ENCODE results near the gene NMT2. TPM values are rescaled to one million over a fixed set of nuclear protein-coding genes. Genes with fewer than 3 reads are reported as not detected.

Gene NMT2
- total and polyA plus RNA-seq, 12 donors, result 3.4 to 31.4 (median 7.3) TPM

DNA sequence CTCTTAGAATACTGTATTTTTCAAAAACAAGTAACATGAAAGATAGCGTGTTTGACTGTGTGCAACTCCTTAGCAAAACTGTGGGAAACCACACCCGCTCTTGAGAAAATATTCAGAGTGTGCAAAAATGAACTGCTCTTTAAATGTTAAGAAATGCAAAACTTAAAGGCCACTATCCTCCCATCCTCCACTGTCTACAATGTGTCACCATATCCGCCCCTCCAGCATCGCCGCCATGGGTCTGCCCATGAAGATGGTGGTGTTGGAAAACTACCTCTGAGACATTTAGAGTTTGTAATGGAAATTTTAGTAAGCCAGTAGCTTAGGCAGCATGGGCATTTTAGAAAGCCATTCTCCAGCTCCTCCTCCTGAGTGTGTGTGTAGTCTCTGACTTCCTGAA is 20.1 kb upstream of the NMT2 start:
- TF ChIP-seq CTCF (IDR thresholded peaks at IDR 0.05), result no peak
- no peak for TF ChIP-seq POLR2A (IDR thresholded peaks at IDR 0.05)
- Histone ChIP-seq H3K9me3 (replicated peaks in 1 of 3) (no peaks in the 10 kb centered on the region), H3K27ac (no peak overlapping the region), H3K27me3 (no peaks in the 10 kb centered on the region), H3K4me1 (replicated peaks in 1 of 2) (no peaks in the 10 kb centered on the region), H3K4me3 (no peak overlapping the region), H3K36me3 (replicated peaks in 1 of 2) (no peaks in the 10 kb centered on the region)
- 87 to 95% (median 91%) methylated on average over 3 to 5 of the region's 5 CpGs for WGBS, 4 donors
- intact Hi-C loops (cut with DNase I), result no loop called here
- DNase-seq, result no peak

DNA sequence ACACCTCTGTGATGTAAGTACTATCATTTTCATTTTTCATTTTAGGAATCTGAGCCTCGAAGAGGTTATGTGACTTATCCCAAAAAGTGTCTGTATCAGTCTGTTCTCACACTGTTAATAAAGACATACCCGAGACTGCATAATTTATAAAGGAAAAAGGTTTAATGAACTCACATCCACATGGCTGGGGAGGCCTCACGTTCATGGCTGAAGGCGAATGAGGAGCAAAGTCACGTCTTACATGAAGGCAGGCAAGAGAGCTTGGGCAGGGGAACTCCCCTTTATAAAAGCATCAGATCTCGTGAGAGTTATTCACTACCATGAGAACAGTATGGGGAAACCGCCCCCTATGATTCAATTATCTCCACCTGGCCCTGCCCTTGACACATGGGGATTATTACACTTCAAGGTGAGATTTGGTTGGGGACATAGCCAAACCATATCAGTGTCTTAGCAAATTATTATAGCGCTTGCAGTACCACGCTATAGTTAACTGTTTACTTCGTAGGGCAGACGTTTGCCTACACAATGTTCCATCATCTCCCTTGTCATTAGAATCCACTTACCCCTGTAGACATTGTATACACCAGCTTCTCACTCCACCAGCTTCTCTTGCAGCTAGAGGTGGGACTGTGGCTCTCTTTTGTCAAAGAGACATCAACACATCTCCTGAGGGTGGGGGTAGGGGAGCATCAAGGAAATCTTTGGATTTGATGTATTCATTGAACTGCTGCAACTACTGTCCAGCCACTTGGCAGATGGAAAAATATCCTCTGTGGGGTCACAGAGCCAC is 15.4 kb upstream of the NMT2 start:
- Histone ChIP-seq H3K27me3 (no peaks in the 10 kb centered on the region), H3K27ac (no peak overlapping the region), H3K9me3 (replicated peaks in 1 of 3) (no peaks in the 10 kb centered on the region), H3K4me1 (replicated peaks in 1 of 2) (no peaks in the 10 kb centered on the region), H3K4me3 (no peak overlapping the region), H3K36me3 (replicated peaks in 1 of 2) (no peaks in the 10 kb centered on the region)
- intact Hi-C loops (cut with DNase I), result no loop called here
- TF ChIP-seq CTCF (IDR thresholded peaks at IDR 0.05) (no peak), POLR2A (IDR thresholded peaks at IDR 0.05) (no peak)
- 82 to 88% (median 86%) methylated on average over 11 of the region's 11 CpGs for WGBS, 4 donors
- no peak for DNase-seq

DNA sequence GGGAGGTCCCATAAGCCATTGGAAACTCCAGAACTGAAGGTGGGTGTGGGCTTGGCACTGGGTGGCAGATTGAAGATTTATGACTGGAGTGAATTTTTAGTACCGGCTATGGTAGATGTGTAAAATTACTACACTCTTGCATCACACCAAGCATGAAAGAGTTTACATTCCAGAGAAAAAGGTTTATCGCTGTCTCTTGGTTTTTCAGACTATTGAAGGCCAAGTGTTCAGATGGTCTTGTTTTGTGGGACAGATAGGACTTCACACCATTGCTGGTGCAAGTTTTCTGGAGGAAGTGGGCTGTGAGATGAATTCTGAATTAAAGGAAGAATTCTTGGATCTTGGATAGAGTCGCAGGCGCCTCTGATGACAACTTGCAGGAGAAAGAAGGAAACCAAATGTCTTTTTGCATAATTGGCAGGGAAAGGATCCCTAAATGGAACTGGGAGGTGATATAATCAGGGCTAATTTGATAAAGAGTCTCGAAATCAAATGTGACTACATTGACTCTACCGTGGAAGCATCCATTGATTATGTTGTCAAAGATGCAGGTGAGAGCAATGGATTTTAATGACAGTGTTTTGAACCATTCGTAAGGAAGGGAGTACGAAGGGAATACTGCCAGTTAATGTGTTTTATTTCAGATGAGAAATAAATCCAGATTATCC is 14.2 kb upstream of the NMT2 start:
- H3K9me3 ChIP-seq (replicated peaks in 1 of 3), result no peaks in the 10 kb centered on the region
- TF ChIP-seq POLR2A (IDR thresholded peaks at IDR 0.05), result no peak
- no peak for TF ChIP-seq CTCF (IDR thresholded peaks at IDR 0.05)
- WGBS, 4 donors, result 79 to 84% (median 82%) methylated on average over 8 of the region's 8 CpGs
- no peaks in the 10 kb centered on the region for H3K36me3 ChIP-seq (replicated peaks in 1 of 2)
- H3K27ac ChIP-seq, result no peak overlapping the region
- intact Hi-C loops (cut with DNase I), result no loop called here
- H3K27me3 ChIP-seq, result no peaks in the 10 kb centered on the region
- H3K4me1 ChIP-seq (replicated peaks in 1 of 2), result no peaks in the 10 kb centered on the region
- DNase-seq, result no peak
- no peak overlapping the region for H3K4me3 ChIP-seq

GRCh38 chr10:15181576-15182156 is 13.2 kb upstream of the NMT2 start:
- DNase-seq, result no peak
- 85 to 97% (median 88%) methylated on average over 2 of the region's 2 CpGs for WGBS, 4 donors
- intact Hi-C loops (cut with DNase I), result no loop called here
- no peak for TF ChIP-seq POLR2A (IDR thresholded peaks at IDR 0.05)
- TF ChIP-seq CTCF (IDR thresholded peaks at IDR 0.05), result no peak
- H3K4me3 ChIP-seq, result no peak overlapping the region
- no peaks in the 10 kb centered on the region for H3K27me3 ChIP-seq
- H3K36me3 ChIP-seq (replicated peaks in 1 of 2), result no peaks in the 10 kb centered on the region
- H3K27ac ChIP-seq, result no peak overlapping the region
- no peaks in the 10 kb centered on the region for H3K9me3 ChIP-seq (replicated peaks in 1 of 3)
- H3K4me1 ChIP-seq (replicated peaks in 1 of 2), result no peaks in the 10 kb centered on the region
